HK-2 (cell line): ENCODE measurements around the gene TMEM117.
"Not testable (repeated sequence)": the region's sequence is repeated elsewhere in the genome, so short reads cannot be mapped to it uniquely, and the experiment has no call there.

Experiments used
- DNase-seq: peaks from one replicate; pipeline ENCODE4 v3.0.0-alpha.2; 2018; ENCODE audit not compliant: unreplicated experiment

TMEM117 gene

GRCh38 chr12:44299524-44299923 lies 463.6 kb downstream of the TMEM117 start:
- DNase-seq = no peak

- no peak for DNase-seq
Measured at GRCh38 chr12:44307506-44308168, 471.8 kb downstream of the TMEM117 start.

- DNase-seq = no peak
Measured at GRCh38 chr12:44313188-44313587, 477.3 kb downstream of the TMEM117 start.

- no peak for DNase-seq
Measured at GRCh38 chr12:44314007-44314500, 478.2 kb downstream of the TMEM117 start.

GRCh38 chr12:44317651-44318126 lies 481.8 kb downstream of the TMEM117 start:
- DNase-seq = no peak

GRCh38 chr12:44331269-44331668 lies 495.4 kb downstream of the TMEM117 start:
- DNase-seq = no peak

GRCh38 chr12:44334347-44334746 lies 498.5 kb downstream of the TMEM117 start:
- DNase-seq = no peak

- no peak for DNase-seq
Measured at GRCh38 chr12:44335030-44335429, 499.1 kb downstream of the TMEM117 start.

GRCh38 chr12:44336577-44336976 lies 500.7 kb downstream of the TMEM117 start:
- no peak for DNase-seq

- no peak for DNase-seq
Measured at GRCh38 chr12:44342371-44342770, 506.5 kb downstream of the TMEM117 start.

GRCh38 chr12:44347145-44347544 lies 511.3 kb downstream of the TMEM117 start:
- no peak for DNase-seq

GRCh38 chr12:44357494-44357893 lies 521.6 kb downstream of the TMEM117 start:
- no peak for DNase-seq

- no peak for DNase-seq
Measured at GRCh38 chr12:44358636-44359035, 522.8 kb downstream of the TMEM117 start.

GRCh38 chr12:44362947-44363346 lies 527.1 kb downstream of the TMEM117 start:
- no peak for DNase-seq

GRCh38 chr12:44367136-44367535 lies 531.3 kb downstream of the TMEM117 start:
- DNase-seq = no peak

GRCh38 chr12:44367916-44368315 lies 532.0 kb downstream of the TMEM117 start:
- no peak for DNase-seq

GRCh38 chr12:44369998-44370397 lies 534.1 kb downstream of the TMEM117 start:
- no peak for DNase-seq

- DNase-seq = no peak
Measured at GRCh38 chr12:44370982-44371381, 535.1 kb downstream of the TMEM117 start.

- no peak for DNase-seq
Measured at GRCh38 chr12:44372259-44372658, 536.4 kb downstream of the TMEM117 start.

- DNase-seq = no peak
Measured at GRCh38 chr12:44375694-44376093, 539.8 kb downstream of the TMEM117 start.

- no peak for DNase-seq
Measured at GRCh38 chr12:44377443-44378187, 541.7 kb downstream of the TMEM117 start.

GRCh38 chr12:44379113-44379512 lies 543.2 kb downstream of the TMEM117 start:
- not testable (repeated sequence) for DNase-seq

GRCh38 chr12:44379831-44380230 lies 544.0 kb downstream of the TMEM117 start:
- DNase-seq = no peak
